Naive thymus-derived CD4-positive, alpha-beta T cell (primary cell): ENCODE measurements around the gene FIGNL2. TPM values are rescaled to one million over a fixed set of nuclear protein-coding genes. Genes with fewer than 3 reads are reported as not detected.
A peak's percentile ranks its signal among the peaks of the same experiment; 100 is the strongest.

Experiments used
- ATAC-seq: fragments of 150-1000 bp; cut with Tn5 transposase; 2 replicates; pipeline ENCODE4 v1.10.0; 2021; ENCODE audit warnings: mild to moderate bottlenecking, moderate library complexity
- CTCF ChIA-PET: fragments of 350-600 bp; sonication (Branson Sonifier 250); formaldehyde crosslinking; loops from one replicate; lab custom pipeline; 2021; ENCODE audit warnings: antibody characterized with exemption; lab: Charles Lee
- POLR2A ChIA-PET: fragments of 350-600 bp; sonication (Branson Sonifier 250); formaldehyde crosslinking; loops from one replicate; lab custom pipeline; 2021; ENCODE audit warnings: antibody characterized with exemption, inconsistent platforms; lab: Charles Lee
- DNase-seq, 9 donors: peaks; one replicate each; pipeline versions ENCODE4 v3.0.0 to v3.0.0-alpha.2; 2020 to 2022; ENCODE audit warnings: mixed read lengths in 1 of 9
- H3K27ac ChIP-seq: one replicate; pipeline ENCODE4 v1.7.0; 2013; ENCODE audit warnings: mild to moderate bottlenecking, low read depth, low read length, moderate library complexity
- H3K27me3 ChIP-seq, 2 donors: one replicate each; pipeline ENCODE4 v1.7.0; 2013; ENCODE audit warnings: low read length in 2 of 2, mild to moderate bottlenecking in 2 of 2, moderate library complexity in 2 of 2; ENCODE audit not compliant: control insufficient read depth in 2 of 2, insufficient read depth in 2 of 2
- H3K36me3 ChIP-seq, 3 experiments: 1 replicate in 2 of 3; 2 replicates in 1 of 3; pipeline ENCODE4 v1.7.0; 2013; ENCODE audit warnings: low read length in 3 of 3, mild to moderate bottlenecking in 3 of 3, moderate library complexity in 1 of 3; ENCODE audit not compliant: insufficient read depth in 3 of 3, control insufficient read depth in 2 of 3
- H3K4me1 ChIP-seq, 2 donors: one replicate each; pipeline ENCODE4 v1.7.0; 2013; ENCODE audit warnings: low read length in 2 of 2, mild to moderate bottlenecking in 2 of 2, moderate library complexity in 1 of 2; ENCODE audit not compliant: control insufficient read depth in 2 of 2, insufficient read depth in 2 of 2
- H3K4me3 ChIP-seq: 2 replicates; pipeline ENCODE4 v1.7.0; 2013; ENCODE audit warnings: mild to moderate bottlenecking, low read length
- H3K9me3 ChIP-seq, 3 experiments: 1 replicate in 2 of 3; 2 replicates in 1 of 3; pipeline ENCODE4 v1.7.0; 2013; ENCODE audit warnings: low read length in 3 of 3; ENCODE audit not compliant: control insufficient read depth in 2 of 3
- H3K27ac Mint-ChIP-seq, 9 donors: one replicate each; pipeline ENCODE4 v1.8.0; 2020 to 2022; ENCODE audit warnings: mixed read lengths in 9 of 9, mild to moderate bottlenecking in 8 of 9, moderate library complexity in 5 of 9, inconsistent platforms in 2 of 9
- H3K27me3 Mint-ChIP-seq, 5 donors: one replicate each; pipeline ENCODE4 v1.8.0; 2021 to 2022; ENCODE audit warnings: mixed read lengths in 5 of 5, mild to moderate bottlenecking in 1 of 5
- H3K36me3 Mint-ChIP-seq, 5 donors: one replicate each; pipeline ENCODE4 v1.8.0; 2020 to 2022; ENCODE audit warnings: mixed read lengths in 5 of 5, mild to moderate bottlenecking in 3 of 5, inconsistent platforms in 1 of 5
- H3K4me1 Mint-ChIP-seq, 7 donors: one replicate each; pipeline ENCODE4 v1.8.0; 2020 to 2022; ENCODE audit warnings: mixed read lengths in 7 of 7, mild to moderate bottlenecking in 3 of 7, inconsistent platforms in 1 of 7
- H3K4me3 Mint-ChIP-seq, 10 donors: one replicate each; pipeline ENCODE4 v1.8.0; 2020 to 2022; ENCODE audit warnings: mild to moderate bottlenecking in 10 of 10, mixed read lengths in 10 of 10, moderate library complexity in 6 of 10, inconsistent platforms in 2 of 10
- H3K9me3 Mint-ChIP-seq, 11 donors: one replicate each; pipeline ENCODE4 v1.8.0; 2020 to 2022; ENCODE audit warnings: mixed read lengths in 11 of 11, mild to moderate bottlenecking in 4 of 11, inconsistent platforms in 1 of 11, moderate library complexity in 1 of 11
- intact Hi-C, 2 donors: fragments of 100-400 bp; cut with micrococcal nuclease; formaldehyde crosslinking; loops; one replicate each; pipeline ENCODE4 v1.15.1; 2023
- polyA plus RNA-seq, 2 donors: library from polyadenylated mRNA; unstranded; fragments of 300-500 nt; fragmentation: Illumina TruSeq; gene quantifications; one replicate each; pipeline ENCODE4 v1.2.3, GENCODE V29; 2021
- total RNA-seq, 6 experiments: library from RNA in 5 of 6; stranded (reverse) in 5 of 6; gene quantifications; 1 replicate in 5 of 6; 2 replicates in 1 of 6; pipeline ENCODE4 v1.2.3 and lab custom pipeline; 2021 to 2026

Gene FIGNL2
- total and polyA plus RNA-seq, 7 experiments from 2014 or later: 0.07 to 2.1 (median 1.3) TPM; not detected in 1

GRCh38 chr12:51879102-51879501 is 30.6 kb upstream of the FIGNL2 start:
- Histone ChIP-seq H3K9me3 (no peaks in the 10 kb centered on the region), H3K4me1 (no peaks in the 10 kb centered on the region), H3K4me3 (no peak overlapping the region), H3K27ac (no peak overlapping the region), H3K27me3 (no peaks in the 10 kb centered on the region), H3K36me3 (no peaks in the 10 kb centered on the region)
- H3K4me3 Mint-ChIP-seq: no peak overlapping the region
- no peaks in the 10 kb centered on the region for H3K36me3 Mint-ChIP-seq
- CTCF ChIA-PET: interaction anchor here (1.2 kb wide), 1 partner anchor 58 kb away, joined by 3 read pairs; no protein-coding TSS in a partner anchor
- DNase-seq (no peak), ATAC-seq (no peak)
- peaks cover 0 to under 1% (median 0%) of the 10 kb centered on the region in 11 donors for H3K9me3 Mint-ChIP-seq
- H3K27me3 Mint-ChIP-seq: peaks cover 0 to 9% (median 0%) of the 10 kb centered on the region in 5 donors
- peaks cover 0 to 4% (median 0%) of the 10 kb centered on the region in 7 donors for H3K4me1 Mint-ChIP-seq
- intact Hi-C loops: loop anchor here (5.0 kb wide), 2 partner anchors 52 to 347 kb away; no protein-coding TSS in a partner anchor
- no peak overlapping the region for H3K27ac Mint-ChIP-seq
- POLR2A ChIA-PET: interaction anchor here (0.7 kb wide), 1 partner anchor 1062 kb away, joined by 6 read pairs; no protein-coding TSS in a partner anchor

- Mint-ChIP-seq H3K4me3 (no peak overlapping the region), H3K27ac (peak overlapping the region in 1 of 9 donors; percentile 58), H3K27me3 (peaks cover 16 to 31% (median 21%) of the 10 kb centered on the region in 5 donors), H3K4me1 (peaks cover 0 to 12% (median 8%) of the 10 kb centered on the region in 7 donors), H3K36me3 (no peaks in the 10 kb centered on the region), H3K9me3 (no peaks in the 10 kb centered on the region)
- Histone ChIP-seq H3K9me3 (no peaks in the 10 kb centered on the region), H3K36me3 (no peaks in the 10 kb centered on the region), H3K27ac (no peak overlapping the region), H3K4me3 (no peak overlapping the region), H3K27me3 (peaks cover 0 to 3% of the 10 kb centered on the region in 2 donors), H3K4me1 (no peaks in the 10 kb centered on the region)
- CTCF ChIA-PET: interaction anchor here (0.6 to 1.4 kb wide), 8 partner anchors 9 to 376 kb away, joined by 3 to 4 read pairs (median 3); no protein-coding TSS in a partner anchor
- DNase-seq: no peak
- no peak for ATAC-seq
- POLR2A ChIA-PET: interaction anchor here (0.7 kb wide), 1 partner anchor 52 kb away, joined by 3 read pairs; no protein-coding TSS in a partner anchor
- intact Hi-C loops: no loop called here
Measured at GRCh38 chr12:51874486-51874885, 26.0 kb upstream of the FIGNL2 start.

DNA sequence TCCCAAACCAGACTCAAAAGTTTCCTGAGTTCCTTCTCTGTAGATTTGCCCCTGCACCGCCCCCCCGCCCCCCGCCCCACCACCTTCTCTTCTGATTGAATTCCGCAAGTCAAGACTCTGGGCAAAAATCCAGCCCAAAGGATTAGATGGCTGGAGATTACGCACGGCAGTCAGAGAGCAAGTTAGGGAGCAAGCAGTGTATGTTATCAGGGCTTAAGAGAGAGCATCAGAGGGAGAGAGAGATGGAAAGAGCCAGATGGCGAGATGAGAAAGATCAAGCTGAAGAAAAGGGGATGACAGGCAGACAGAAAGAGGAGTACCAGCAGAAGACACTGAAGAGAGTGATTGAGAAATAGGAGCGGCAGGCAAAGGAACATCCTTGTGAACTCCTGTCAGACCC is 25.5 kb upstream of the FIGNL2 start:
- H3K27me3 ChIP-seq: peaks cover 0 to 6% of the 10 kb centered on the region in 2 donors
- Mint-ChIP-seq H3K4me1 (peaks cover under 1 to 12% (median 8%) of the 10 kb centered on the region in 7 donors), H3K4me3 (no peak overlapping the region), H3K27me3 (peaks cover 17 to 29% (median 21%) of the 10 kb centered on the region in 5 donors), H3K36me3 (no peaks in the 10 kb centered on the region), H3K27ac (peak overlapping the region in 1 of 9 donors; percentile 65), H3K9me3 (no peaks in the 10 kb centered on the region)
- CTCF ChIA-PET: interaction anchor here (0.7 to 1.2 kb wide), 2 partner anchors 53 to 797 kb away, joined by 3 read pairs; no protein-coding TSS in a partner anchor
- H3K36me3 ChIP-seq: no peaks in the 10 kb centered on the region
- no peaks in the 10 kb centered on the region for H3K9me3 ChIP-seq
- no peak overlapping the region for H3K27ac ChIP-seq
- intact Hi-C loops: no loop called here
- no peak for ATAC-seq
- no peaks in the 10 kb centered on the region for H3K4me1 ChIP-seq
- H3K4me3 ChIP-seq: no peak overlapping the region
- POLR2A ChIA-PET: no interaction called here
- DNase-seq: no peak

DNA sequence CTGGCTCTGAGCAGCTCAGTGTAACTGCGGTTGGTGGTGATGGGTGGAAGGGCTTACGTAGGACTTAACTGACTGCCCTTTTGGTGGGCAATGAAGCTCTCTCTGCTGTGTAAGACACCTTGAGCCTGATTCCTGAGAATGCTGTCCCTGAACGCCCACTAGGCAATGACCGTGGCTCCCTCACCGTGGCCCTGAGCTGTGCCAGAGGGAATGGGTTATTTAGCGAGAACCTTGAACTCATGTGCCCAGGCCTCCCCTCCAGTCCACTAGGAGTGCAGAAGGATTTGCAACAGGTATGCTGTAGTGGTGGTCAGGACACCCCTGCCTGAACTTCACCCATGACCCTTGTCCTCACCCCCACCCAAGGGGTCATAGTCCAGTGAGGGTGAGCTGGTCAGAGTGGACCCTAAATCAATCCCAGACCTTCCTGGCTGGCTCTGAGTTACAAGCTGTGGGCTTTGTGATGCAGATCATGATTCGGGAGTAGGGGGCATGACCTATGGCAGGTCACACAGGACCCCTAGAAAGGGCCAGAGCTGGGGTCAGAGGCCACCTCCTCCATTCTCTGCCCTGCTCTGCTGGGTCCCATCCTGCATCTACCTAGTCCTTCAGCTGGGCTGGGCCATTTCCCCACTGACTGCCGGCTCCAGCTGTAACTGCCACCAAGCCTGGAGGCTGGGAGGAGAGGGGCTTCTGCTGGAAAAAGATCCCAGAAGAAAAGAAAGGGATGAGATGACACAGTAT is 24.9 kb upstream of the FIGNL2 start:
- peaks cover 6 to 15% (median 11%) of the 10 kb centered on the region in 7 donors for H3K4me1 Mint-ChIP-seq
- H3K27me3 Mint-ChIP-seq: peaks cover 22 to 35% (median 27%) of the 10 kb centered on the region in 5 donors
- ATAC-seq: no peak
- H3K9me3 Mint-ChIP-seq: no peaks in the 10 kb centered on the region
- H3K27ac ChIP-seq: no peak overlapping the region
- no peak for DNase-seq
- H3K4me3 Mint-ChIP-seq: no peak overlapping the region
- ChIA-PET POLR2A (interaction anchor here (0.5 kb wide), 1 partner anchor 1251 kb away, joined by 3 read pairs; no protein-coding TSS in a partner anchor), CTCF (interaction anchor here (0.7 to 1.2 kb wide), 2 partner anchors 53 to 797 kb away, joined by 3 read pairs; no protein-coding TSS in a partner anchor)
- no peaks in the 10 kb centered on the region for H3K36me3 Mint-ChIP-seq
- peaks cover 0 to 12% of the 10 kb centered on the region in 2 donors for H3K27me3 ChIP-seq
- H3K9me3 ChIP-seq: no peaks in the 10 kb centered on the region
- intact Hi-C loops: no loop called here
- no peaks in the 10 kb centered on the region for H3K4me1 ChIP-seq
- no peaks in the 10 kb centered on the region for H3K36me3 ChIP-seq
- H3K4me3 ChIP-seq: no peak overlapping the region
- no peak overlapping the region for H3K27ac Mint-ChIP-seq

- intact Hi-C loops: no loop called here
- no peak overlapping the region for H3K27ac Mint-ChIP-seq
- no peaks in the 10 kb centered on the region for H3K36me3 Mint-ChIP-seq
- Histone ChIP-seq H3K4me3 (no peak overlapping the region), H3K4me1 (no peaks in the 10 kb centered on the region), H3K27ac (no peak overlapping the region), H3K27me3 (peaks cover 0 to 16% of the 10 kb centered on the region in 2 donors), H3K36me3 (no peaks in the 10 kb centered on the region), H3K9me3 (no peaks in the 10 kb centered on the region)
- no peaks in the 10 kb centered on the region for H3K9me3 Mint-ChIP-seq
- H3K4me3 Mint-ChIP-seq: no peak overlapping the region
- H3K4me1 Mint-ChIP-seq: peaks cover 6 to 19% (median 15%) of the 10 kb centered on the region in 7 donors
- H3K27me3 Mint-ChIP-seq: peaks cover 30 to 41% (median 35%) of the 10 kb centered on the region in 5 donors
- ATAC-seq (no peak), DNase-seq (no peak)
- CTCF ChIA-PET: no interaction called here
- POLR2A ChIA-PET: interaction anchor here (0.5 kb wide), 1 partner anchor 1251 kb away, joined by 3 read pairs; no protein-coding TSS in a partner anchor
Measured at GRCh38 chr12:51872689-51872981, 24.1 kb upstream of the FIGNL2 start.

GRCh38 chr12:51871918-51872688 is 23.6 kb upstream of the FIGNL2 start:
- H3K27ac Mint-ChIP-seq: no peak overlapping the region
- intact Hi-C loops: no loop called here
- H3K36me3 Mint-ChIP-seq: no peaks in the 10 kb centered on the region
- no peaks in the 10 kb centered on the region for H3K4me1 ChIP-seq
- H3K4me3 Mint-ChIP-seq: no peak overlapping the region
- CTCF ChIA-PET: interaction anchor here (0.6 kb wide), 2 partner anchors 17 to 431 kb away, joined by 3 read pairs; no protein-coding TSS in a partner anchor
- no peaks in the 10 kb centered on the region for H3K9me3 ChIP-seq
- H3K36me3 ChIP-seq: no peaks in the 10 kb centered on the region
- H3K27ac ChIP-seq: no peak overlapping the region
- H3K4me3 ChIP-seq: no peak overlapping the region
- peaks cover 6 to 19% (median 15%) of the 10 kb centered on the region in 7 donors for H3K4me1 Mint-ChIP-seq
- POLR2A ChIA-PET: no interaction called here
- DNase-seq: no peak
- no peaks in the 10 kb centered on the region for H3K9me3 Mint-ChIP-seq
- ATAC-seq: no peak
- H3K27me3 Mint-ChIP-seq: peaks cover 35 to 46% (median 40%) of the 10 kb centered on the region in 5 donors
- H3K27me3 ChIP-seq: peaks cover 0 to 16% of the 10 kb centered on the region in 2 donors
